ENCODE results near the gene SLC38A11. TPM values are rescaled to one million over a fixed set of nuclear protein-coding genes. Genes with fewer than 3 reads are reported as not detected.

Gene SLC38A11
- total RNA-seq, 1 experiment from 2014 or later = not detected

DNA sequence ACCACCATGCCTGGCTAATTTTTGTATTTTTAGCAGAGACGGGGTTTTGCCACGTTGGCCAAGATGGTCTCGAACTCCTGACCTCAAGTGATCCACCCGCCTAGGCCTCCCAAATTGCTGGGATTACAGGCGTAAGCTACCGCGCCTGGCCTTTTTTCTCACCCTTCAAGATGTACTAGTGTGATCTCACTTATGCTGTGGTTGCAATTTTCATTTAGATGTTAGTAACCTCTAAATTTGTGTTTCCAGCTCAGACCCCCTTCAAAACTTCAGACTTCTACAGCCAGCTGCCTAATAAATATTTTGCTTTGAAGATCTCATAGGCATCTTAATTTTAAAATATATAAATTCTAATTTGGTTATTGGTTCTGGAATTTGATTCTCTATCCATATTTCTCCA lies 8.0 kb downstream of the SLC38A11 start:
- DNase-seq (ENCODE audit: low spot score) = no peak
- Histone ChIP-seq H3K4me1 (ENCODE audit: insufficient read depth, low read length, poor library complexity, severe bottlenecking) (no peaks in the 10 kb centered on the region), H3K27me3 (replicated peaks; ENCODE audit: insufficient read depth, low read depth, low read length, poor library complexity) (no peaks in the 10 kb centered on the region), H3K27ac (ENCODE audit: low read depth, low read length, poor library complexity, severe bottlenecking) (no peak overlapping the region), H3K4me3 (ENCODE audit: low read depth, low read length, poor library complexity, severe bottlenecking) (no peak overlapping the region), H3K36me3 (ENCODE audit: insufficient read depth, low read length, poor library complexity, severe bottlenecking) (no peaks in the 10 kb centered on the region), H3K9me3 (ENCODE audit: low read depth, low read length, poor library complexity, severe bottlenecking) (no peaks in the 10 kb centered on the region)
- TF ChIP-seq EZH2 (IDR thresholded peaks at IDR 0.05; ENCODE audit: borderline replicate concordance, low read depth, low read length, poor library complexity, severe bottlenecking) = no peak
- TF ChIP-seq, protein P1, sequence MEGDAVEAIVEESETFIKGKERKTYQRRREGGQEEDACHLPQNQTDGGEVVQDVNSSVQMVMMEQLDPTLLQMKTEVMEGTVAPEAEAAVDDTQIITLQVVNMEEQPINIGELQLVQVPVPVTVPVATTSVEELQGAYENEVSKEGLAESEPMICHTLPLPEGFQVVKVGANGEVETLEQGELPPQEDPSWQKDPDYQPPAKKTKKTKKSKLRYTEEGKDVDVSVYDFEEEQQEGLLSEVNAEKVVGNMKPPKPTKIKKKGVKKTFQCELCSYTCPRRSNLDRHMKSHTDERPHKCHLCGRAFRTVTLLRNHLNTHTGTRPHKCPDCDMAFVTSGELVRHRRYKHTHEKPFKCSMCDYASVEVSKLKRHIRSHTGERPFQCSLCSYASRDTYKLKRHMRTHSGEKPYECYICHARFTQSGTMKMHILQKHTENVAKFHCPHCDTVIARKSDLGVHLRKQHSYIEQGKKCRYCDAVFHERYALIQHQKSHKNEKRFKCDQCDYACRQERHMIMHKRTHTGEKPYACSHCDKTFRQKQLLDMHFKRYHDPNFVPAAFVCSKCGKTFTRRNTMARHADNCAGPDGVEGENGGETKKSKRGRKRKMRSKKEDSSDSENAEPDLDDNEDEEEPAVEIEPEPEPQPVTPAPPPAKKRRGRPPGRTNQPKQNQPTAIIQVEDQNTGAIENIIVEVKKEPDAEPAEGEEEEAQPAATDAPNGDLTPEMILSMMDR (conservative IDR thresholded peaks at IDR 0.05; ENCODE audit: low read depth, low read length) = no peak
- intact Hi-C loops (cut with micrococcal nuclease; ENCODE audit: unreplicated experiment) = no loop called here
- no TSS peak for BruUV-seq (replicated peaks)
- CTCF ChIA-PET = no interaction called here
- POLR2A ChIA-PET (ENCODE audit: low non-redundant PET) = no interaction called here

DNA sequence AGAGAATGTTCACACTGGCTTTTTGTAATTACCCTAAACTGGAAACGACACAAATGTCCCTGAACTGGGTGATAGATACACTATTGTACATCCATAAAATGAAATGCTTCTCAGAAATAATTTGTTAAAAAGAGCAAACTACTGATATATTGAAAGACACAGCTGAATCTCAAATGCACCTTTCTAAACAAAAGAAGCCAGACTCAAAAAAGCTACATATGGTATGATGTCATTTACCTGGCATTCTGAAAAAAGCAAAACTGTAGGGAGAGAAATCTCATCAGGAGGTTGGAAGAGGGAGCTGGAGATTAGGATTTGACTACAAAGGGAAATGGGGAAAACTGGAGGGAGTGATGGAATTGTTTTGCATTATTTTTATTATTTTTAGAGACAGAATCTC lies 12.0 kb downstream of the SLC38A11 start:
- TF ChIP-seq EZH2 (IDR thresholded peaks at IDR 0.05; ENCODE audit: borderline replicate concordance, low read depth, low read length, poor library complexity, severe bottlenecking) = no peak
- TF ChIP-seq, protein P1 (conservative IDR thresholded peaks at IDR 0.05; ENCODE audit: low read depth, low read length) = no peak
- Histone ChIP-seq H3K36me3 (ENCODE audit: insufficient read depth, low read length, poor library complexity, severe bottlenecking) (no peaks in the 10 kb centered on the region), H3K4me1 (ENCODE audit: insufficient read depth, low read length, poor library complexity, severe bottlenecking) (no peaks in the 10 kb centered on the region), H3K4me3 (ENCODE audit: low read depth, low read length, poor library complexity, severe bottlenecking) (no peak overlapping the region), H3K27ac (ENCODE audit: low read depth, low read length, poor library complexity, severe bottlenecking) (no peak overlapping the region), H3K9me3 (ENCODE audit: low read depth, low read length, poor library complexity, severe bottlenecking) (no peaks in the 10 kb centered on the region), H3K27me3 (replicated peaks; ENCODE audit: insufficient read depth, low read depth, low read length, poor library complexity) (no peaks in the 10 kb centered on the region)
- intact Hi-C loops (cut with micrococcal nuclease; ENCODE audit: unreplicated experiment) = no loop called here
- BruUV-seq (replicated peaks) = no TSS peak
- ChIA-PET CTCF (no interaction called here), POLR2A (ENCODE audit: low non-redundant PET) (no interaction called here)
- no peak for DNase-seq (ENCODE audit: low spot score)

DNA sequence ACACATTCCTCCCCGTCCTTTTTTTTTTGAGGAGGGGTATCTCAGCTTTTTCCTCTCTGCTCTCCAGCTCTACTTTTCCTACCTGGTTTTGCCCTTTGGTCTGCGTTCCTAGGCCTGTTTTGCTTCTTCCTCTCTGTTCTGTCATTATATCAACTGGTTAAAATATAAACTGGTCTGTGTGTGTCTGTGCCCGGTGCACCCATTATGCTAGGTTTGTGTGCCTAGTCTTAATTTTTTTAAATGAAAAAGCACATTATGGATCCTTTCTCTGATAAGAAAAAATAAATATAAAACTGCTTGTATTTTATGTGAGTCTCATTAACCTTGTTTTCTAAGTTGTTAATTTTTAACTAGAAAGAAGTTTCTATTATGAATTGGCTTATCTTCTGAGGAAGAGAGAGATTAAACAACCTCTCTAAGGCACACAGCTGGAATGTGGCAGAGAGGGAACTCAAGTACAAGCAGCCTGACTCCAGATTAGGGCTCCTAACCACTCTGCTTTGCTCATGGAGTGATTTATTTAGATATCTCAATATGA lies 17.4 kb downstream of the SLC38A11 start:
- POLR2A ChIA-PET (ENCODE audit: low non-redundant PET) = no interaction called here
- H3K4me3 ChIP-seq (ENCODE audit: low read depth, low read length, poor library complexity, severe bottlenecking) = no peak overlapping the region
- H3K27ac ChIP-seq (ENCODE audit: low read depth, low read length, poor library complexity, severe bottlenecking) = no peak overlapping the region
- no peaks in the 10 kb centered on the region for H3K27me3 ChIP-seq (replicated peaks; ENCODE audit: insufficient read depth, low read depth, low read length, poor library complexity)
- no TSS peak for BruUV-seq (replicated peaks)
- no peak for DNase-seq (ENCODE audit: low spot score)
- TF ChIP-seq, protein P1 (conservative IDR thresholded peaks at IDR 0.05; ENCODE audit: low read depth, low read length) = no peak
- TF ChIP-seq EZH2 (IDR thresholded peaks at IDR 0.05; ENCODE audit: borderline replicate concordance, low read depth, low read length, poor library complexity, severe bottlenecking) = no peak
- intact Hi-C loops (cut with micrococcal nuclease; ENCODE audit: unreplicated experiment) = no loop called here
- no peaks in the 10 kb centered on the region for H3K36me3 ChIP-seq (ENCODE audit: insufficient read depth, low read length, poor library complexity, severe bottlenecking)
- no peaks in the 10 kb centered on the region for H3K9me3 ChIP-seq (ENCODE audit: low read depth, low read length, poor library complexity, severe bottlenecking)
- CTCF ChIA-PET = no interaction called here
- H3K4me1 ChIP-seq (ENCODE audit: insufficient read depth, low read length, poor library complexity, severe bottlenecking) = no peaks in the 10 kb centered on the region

Measured in A673 (cell line).